HG03469 (cell line): ENCODE measurements around the gene FOXP1.

Source experiments
- ATAC-seq: cut with Tn5 transposase; IDR thresholded peaks from one replicate; pipeline ENCODE4 v1.9.1; 2021; ENCODE audit warnings: mild to moderate bottlenecking, moderate library complexity, moderate number of reproducible peaks; ENCODE audit not compliant: unreplicated experiment

The FOXP1 gene

DNA sequence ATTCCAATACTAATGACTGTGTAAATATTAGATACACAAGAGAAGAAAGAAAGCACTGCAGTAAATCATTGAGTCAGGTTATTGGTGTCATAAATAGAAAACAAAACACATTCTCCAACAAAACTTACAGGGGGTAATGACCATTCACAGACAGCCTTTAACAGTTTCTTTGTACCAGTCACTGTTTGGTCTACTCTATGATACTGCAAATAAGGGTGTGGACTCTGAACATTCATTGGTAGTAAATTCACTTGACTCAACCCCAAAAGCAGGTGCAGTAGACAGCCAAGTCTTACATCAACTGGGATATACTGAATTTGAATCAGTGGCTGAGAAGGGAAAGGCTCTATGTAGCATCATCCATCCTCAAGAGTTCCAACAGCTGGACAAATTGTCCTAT, 463.5 kb downstream of the FOXP1 start:
- ATAC-seq = no peak

DNA sequence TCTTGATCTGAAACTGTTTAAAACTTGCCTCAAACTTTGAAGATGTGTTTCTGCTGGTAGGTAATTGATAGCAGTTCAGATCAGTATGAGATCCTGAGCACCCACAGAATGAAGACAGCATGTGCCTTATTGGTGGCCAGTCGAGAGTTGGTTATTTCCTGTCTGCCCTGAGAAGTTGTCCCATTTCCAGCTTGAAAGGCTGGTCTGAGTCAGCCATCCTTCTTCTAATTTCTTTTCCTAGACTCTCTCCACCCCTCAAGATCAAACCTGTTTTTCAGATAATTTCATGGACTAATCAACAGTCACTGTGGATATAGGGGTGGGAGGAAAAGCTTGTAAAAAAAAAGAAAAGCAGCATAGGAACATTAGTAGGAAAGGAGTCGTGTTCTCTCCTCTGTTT, 464.4 kb downstream of the FOXP1 start:
- no peak for ATAC-seq

DNA sequence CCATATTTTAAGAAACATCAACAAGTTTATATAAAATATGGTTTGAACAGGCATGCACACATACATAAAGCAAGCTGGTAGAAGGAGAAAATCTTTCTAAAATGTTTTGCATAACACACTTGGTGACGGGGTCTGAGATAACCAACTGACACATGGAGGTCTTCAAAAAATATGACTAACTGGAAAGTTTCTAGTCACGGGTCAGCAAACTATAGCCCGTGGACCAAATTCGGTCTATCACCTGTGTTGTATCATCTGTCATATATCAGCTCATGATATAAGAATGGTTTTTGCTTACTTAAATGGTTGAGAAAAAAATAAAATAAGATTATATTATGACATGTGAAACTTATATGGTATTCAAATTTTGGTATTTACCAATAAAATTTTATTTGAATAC, 465.1 kb downstream of the FOXP1 start:
- ATAC-seq = no peak

DNA sequence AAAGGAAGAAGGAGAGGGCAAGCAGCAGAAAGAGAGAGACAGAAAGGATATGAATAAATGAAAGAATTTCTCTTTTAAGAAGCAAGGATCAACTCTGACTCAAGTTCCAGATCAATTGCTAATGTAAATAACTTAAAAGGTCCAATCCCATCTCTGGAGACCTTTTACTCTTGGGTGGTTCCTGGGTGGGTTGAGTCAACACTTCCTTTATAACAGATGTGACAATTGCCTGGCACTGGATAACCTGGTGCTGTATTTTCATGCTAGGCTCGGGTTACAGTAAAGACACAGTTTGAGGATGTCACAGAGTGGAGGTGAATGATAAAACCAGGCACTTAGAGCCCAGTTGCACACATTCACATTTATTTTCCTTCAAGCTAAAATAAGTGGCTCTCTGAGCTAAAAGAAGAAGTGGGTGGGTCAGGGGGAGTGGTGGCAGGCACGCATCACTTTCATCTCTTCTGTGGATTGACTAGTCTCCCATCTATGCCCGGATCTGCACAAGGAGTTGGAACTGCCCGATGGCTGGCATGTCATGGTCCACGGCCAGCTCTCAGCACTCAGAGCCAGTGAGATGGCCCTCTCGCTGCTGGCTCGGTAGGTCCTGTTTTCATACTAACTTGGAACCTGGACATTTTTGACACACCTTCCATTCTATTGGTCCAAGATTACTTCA, 465.8 kb downstream of the FOXP1 start:
- no peak for ATAC-seq

DNA sequence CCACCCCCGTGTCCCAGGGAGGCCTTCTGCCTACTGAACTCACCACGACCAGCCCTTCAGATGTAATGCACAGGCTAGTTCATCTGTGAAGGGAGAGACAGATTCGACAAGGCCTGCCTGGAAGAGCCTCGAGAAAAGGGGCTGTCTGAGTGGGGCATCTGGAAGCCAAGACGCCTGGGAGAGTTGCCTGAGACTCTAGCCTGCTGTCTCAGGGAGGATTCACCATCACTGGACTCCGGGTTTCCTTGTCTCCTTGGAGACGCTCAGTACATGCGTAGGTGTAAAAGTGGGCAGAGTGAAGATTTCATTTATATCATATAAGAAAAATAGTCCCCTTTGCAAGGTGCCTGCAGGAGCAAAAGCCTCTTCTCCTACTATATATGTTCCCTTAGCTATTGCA, 468.9 kb downstream of the FOXP1 start:
- no peak for ATAC-seq

DNA sequence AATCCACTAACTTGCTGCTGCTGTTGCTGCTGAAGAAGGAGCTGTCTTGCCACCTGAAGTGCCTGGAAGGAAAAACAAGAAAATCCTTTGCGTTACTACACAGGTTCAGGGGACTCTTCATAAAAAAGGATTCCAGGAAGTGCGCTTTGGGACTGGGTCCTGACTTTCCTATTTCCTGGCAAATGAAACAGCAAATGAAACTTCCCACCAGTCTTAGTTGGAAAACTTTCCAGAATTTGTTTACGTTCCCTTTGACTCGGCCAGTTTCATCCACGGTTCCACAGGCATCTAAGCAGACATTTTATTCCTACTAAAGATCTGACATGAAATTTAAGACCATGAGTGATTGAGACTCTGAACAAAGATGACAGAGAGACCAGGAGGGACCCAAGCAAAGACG, 471.0 kb downstream of the FOXP1 start:
- ATAC-seq = no peak

DNA sequence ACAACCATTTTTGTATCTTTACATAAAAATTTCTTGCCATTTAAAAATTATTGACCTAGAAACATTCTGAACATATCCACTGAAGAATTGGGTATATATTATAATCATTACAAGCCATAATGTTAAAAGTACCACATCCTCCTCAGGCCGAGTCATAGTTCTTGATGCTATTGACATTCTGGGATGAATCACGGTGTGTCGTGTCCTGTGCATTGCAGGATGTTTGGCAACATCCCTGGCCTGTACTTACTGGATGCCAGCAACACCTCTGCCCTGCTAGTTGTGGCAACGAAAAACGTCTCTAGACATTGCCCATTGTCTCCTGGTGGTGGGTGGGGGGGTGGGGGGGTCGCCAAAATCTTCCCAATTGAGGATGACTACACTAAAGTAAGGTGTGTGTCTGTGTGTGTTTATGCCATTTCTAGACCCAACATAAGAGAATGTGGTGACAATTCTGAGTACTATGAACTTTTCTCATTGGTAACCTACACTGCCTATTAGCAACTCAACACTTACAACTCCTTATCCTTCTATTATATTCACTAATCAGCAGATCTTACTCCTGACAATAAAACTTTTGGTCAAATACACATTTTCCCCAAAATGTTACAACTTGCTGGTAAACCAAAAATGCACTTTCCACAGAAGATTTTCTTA, 471.6 kb downstream of the FOXP1 start:
- no peak for ATAC-seq

DNA sequence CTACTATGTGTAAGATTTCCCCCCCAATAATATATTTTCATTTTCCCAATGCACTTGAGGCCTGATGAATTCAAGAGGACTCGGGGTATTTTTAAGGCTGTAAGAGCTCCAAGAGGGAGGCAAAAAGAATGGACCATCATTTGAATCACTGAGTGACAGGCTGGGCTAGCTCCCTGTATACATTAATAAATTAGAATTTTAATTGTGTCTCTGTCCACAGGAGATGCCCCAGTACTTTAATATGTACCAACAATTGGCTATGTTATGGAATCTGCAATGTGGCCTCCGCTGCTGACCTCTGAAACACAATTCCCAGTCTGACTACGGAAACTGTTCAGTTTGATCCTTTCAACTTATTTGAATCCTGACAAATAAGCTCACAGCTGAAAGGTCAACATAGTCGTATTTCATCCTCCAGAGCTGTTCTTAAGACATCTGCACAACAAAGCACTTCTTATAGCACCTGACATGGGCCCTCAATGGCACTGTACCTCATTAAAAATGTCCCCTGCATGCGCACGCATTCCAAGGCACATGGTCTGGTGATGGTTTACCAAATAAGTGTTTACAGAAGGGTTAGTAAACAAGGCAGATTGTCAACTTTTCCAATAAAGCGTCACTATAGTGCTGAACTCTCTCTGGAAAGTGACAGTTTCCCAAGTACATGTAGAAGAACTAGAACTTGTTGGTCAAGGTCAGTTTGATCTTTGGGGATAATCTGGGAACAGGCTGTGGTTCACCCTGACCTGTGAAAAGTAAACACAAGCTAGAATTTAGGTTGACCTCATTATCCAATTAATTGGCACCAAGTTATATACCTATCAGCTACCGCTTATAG, 472.9 kb downstream of the FOXP1 start:
- no peak for ATAC-seq

DNA sequence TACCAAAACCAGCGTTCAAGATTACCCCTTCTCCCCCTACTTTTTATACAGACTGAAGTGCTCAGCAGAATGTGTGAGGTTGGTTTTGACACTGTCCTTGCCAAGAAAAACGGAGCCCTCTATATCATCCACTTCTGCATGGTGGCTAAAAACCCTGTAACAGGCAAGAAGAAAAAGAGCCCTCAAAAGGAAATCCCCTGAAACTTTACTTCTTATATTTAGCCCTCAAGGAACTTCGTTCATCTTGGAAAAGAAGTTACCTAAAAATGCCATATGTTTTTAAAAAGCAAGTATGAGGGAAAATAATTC, 473.6 kb downstream of the FOXP1 start:
- ATAC-seq = no peak

DNA sequence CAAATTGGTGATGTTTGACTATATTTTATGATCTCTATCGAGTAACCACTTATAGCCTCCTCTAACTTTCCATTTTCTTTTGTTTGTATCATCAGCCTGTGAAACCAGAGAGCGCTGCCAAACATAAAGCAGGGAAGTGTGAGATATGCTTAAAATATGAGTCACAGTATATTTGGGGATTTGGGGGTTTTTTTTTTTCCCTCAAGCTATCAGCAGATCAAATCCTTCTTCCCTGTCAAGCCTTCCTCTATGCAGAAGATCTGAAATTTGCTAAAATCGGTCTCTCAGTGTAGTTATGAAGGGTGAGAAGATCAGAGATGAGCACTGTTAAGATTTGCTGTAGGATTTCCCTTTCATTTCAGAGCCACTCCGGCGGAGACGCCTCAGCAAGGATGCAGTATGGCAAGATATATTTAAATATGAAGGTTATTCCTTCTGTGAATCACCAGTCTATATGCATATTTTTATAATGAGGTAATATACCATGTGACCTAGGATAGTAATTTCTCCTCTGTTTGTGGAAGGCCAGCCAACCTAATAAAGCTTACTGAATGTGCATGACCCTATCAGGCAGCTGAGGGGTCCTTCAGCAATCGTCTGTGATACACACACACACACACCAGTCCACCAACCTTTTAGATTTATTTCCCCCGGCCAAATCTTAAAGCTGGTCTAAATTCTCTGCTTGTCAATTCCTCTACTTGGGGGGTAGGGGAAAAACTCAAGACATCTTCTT, 474.1 kb downstream of the FOXP1 start:
- no peak for ATAC-seq

DNA sequence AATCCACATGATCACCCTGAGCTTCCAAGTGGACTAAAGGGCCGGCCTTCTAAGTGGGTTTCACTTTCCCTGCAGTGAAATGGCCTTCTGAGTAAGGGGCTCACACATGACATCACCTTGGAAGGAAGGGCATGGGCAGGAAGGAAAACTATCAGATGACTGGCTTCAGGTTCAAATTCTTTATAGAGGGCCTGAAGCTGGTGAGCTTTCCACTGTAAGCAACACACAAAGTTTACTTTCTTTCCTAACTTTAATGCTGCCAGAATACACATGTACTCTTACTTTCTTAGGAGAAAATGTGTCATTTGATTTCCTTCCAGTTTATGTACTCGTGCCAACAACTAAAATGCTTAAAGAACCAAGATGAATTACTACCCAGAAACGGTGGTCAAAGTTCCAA, 475.6 kb downstream of the FOXP1 start:
- no peak for ATAC-seq

DNA sequence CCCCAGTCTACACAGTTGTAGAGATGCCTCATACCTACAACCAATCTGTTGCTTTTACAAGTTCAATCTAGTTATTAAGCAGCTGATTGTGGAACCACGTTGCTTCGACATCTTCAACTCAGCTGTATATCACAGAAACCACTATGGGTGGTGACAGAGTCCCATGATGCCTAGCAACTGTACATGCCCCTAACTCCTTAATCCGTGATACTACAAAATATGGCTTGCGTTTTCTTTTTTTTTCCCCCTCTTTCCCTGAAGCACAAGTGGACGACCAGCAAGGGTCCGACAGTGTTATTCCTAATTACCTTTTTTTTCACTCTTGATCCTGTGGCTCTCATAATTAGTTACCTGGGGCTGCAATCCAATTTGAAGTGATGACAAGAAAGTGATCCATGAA, 478.6 kb downstream of the FOXP1 start:
- ATAC-seq = no peak

DNA sequence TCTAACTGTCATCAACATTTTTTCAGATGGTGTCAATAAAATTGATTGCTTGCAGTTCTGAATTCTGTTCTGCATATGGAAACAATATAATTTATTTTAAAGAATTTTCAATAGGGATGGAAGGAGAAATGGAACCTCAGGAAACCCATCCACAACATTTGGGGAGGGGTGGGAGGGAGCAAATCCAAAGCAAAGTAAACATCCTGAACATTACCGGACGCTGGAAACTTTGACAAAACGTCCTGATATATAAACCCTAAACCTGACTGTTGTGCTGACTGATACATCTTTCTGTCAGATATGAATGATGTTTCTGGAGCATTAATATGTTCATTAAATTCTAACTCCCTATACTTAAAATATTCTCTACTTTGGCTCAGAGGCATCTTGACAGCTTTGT, 479.0 kb downstream of the FOXP1 start:
- ATAC-seq = no peak

DNA sequence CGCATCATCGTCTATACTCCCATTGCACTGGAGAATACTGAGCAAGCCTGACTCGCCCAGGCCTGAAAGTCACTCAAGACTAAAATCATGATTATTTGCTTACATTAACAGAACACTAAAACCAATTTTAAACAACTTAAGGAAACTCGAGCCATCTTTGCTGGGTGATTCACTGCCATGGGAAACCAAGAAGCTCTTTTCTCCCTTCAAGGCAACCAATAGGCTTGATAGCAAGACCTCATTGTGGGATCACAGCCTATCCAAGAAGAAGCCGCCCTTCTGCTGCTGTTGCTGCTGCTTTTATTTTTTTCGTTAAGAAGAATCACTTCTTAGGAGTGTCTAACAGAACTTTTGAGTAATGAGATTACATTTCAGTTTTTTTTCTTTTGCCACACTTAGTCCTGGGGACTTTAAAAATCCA, 479.4 kb downstream of the FOXP1 start:
- no peak for ATAC-seq

DNA sequence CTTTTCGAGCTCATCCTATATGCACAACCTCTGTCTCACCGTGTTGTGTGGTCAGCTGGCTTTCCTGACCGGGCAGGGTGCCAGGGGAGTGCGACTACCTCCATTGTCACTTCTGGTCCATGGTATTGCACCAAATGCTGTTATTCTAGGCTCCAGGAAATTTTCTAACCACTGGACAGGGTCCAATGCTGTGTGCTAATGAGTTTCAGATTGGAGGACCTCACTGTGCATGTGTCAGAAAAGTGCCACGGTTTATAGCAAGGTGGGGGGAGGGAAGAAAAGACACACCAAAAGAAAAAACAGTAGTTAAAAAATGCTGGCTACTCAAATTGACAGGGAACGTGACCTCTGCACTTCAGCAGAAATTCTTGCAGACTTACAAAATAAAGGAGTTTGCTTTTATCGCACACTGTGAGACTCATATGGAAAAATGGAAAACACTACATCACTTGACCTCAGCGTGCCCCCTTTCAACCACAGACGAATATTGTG, 480.1 kb downstream of the FOXP1 start:
- no peak for ATAC-seq

DNA sequence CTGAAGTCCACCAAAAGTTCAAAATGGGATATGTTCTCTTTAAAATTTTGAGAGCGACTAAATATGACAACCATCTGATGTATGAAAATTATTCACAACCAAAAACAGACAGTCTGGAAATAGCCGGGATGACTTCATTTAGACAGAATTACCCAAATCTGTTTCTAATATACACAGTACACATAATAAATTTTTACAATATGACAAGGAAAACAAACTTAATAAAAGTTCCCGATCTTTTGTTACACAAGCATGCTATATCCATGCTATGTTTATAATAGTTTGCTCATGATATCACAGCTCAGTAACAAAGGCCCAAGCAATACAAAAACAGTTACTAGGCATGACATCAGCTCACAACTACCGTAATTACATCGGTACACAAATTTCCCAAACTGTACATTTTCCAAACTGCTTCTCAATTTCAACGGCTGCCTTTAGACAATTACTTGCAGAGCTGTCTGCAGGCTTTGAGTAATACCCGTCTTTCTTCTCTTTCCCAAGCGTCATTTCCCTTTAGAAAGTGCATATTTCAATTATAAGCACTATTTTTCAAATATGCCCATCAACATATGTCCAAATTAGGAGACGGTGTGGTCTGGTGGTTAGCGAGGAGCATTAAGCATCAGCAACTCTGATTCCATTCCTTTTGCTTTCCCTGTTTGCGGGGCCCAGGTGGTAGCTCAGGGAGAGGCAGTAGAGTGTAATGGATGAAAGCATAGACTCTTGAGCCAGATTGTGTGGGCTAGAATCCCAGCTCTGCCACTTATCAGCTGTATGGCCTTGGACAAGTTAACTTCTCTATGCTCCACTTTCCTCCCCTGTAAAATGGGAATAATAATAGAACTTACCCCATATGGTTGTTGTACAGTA, 481.2 kb downstream of the FOXP1 start:
- no peak for ATAC-seq

DNA sequence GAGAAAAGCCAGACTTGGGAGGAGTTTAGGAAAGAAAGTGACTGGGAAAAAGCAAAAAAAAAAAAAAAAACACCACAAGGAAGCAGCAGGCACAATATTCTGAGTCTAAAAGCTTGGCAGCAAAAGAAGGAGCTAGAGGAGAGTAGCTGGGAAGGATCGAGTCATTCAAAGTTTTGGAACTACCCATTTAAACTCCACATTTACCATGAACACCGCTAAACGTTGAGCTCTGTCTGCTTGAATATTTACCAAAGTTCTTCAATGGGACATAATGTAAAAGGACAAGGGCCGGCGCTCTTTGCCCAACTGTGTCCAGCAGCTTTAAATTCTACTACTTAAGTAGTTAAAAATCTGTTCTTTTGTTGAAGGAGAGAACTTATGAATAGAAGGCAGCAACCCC, 481.9 kb downstream of the FOXP1 start:
- ATAC-seq = no peak

DNA sequence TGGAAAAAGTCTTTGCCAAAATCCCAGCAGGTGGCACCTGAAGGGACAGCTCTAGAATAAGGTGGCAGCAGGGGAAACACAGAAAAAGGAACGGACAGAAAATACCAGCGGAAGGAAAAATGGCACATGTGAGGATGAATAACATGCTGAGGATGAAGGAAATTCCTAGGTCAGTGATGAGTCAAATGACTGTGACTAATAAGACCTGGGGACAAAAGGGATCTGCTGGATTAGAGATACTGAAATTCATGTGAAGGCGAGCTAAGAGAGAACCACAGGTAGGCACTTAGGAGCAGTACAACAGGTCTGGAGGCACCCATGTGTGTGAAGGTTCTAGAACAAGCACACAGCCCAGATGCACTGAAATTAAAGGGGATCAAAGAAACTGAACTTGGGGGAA, 482.5 kb downstream of the FOXP1 start:
- ATAC-seq = no peak

DNA sequence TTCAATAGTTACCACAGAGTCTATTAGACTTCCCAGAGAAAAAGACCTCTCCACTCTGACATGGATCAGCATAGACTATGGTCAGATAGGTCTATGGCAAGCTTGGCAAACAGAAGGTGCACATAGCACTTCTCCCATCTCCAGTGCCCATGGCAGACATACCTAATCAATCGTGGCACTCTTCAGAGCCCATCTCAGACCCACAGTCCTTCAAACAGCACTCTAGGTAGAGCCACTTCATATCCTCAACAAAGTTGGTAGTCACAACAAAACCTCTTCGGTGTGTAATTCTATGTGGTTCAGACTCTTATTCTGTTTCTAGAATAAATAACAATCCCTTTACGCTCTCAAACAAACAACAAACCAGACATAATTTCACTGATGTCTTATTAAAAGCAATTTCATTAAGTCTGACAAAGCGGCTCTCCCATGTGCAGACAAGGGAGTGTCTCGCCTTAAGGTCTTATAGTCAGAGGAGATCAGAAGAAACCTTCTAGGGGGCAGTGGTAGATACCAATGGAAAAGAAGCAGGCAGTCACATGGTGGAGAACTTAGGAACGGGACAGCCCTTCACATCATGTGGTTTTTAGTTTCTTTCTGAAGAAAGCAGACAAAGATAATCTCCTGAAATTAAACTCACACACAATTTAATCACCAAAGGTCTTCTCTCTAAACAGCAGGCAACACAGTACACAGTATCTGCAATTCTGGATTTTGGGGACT, 483.4 kb downstream of the FOXP1 start:
- ATAC-seq = no peak

DNA sequence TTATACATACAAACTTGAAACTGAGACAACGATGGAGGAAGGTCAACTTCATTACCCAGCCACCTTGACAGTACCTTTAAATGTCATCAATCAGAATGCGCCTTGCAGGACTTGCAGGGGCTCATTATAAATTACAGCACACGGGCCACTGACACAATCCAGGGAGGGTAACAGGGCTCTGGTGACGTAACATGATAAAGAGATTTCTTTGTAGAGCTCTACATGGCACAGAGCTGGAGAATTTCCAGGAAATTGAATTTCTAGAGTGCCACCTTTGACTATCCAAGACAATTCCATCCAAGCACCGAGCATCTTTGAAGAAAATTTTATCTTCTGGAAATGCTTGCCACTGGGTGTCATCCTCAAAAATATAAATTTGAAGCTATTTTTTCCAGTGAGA, 486.0 kb downstream of the FOXP1 start:
- ATAC-seq = no peak
